ENCODE measurements around the gene SLC45A3. TPM values are rescaled to one million over a fixed set of nuclear protein-coding genes. Genes with fewer than 3 reads are reported as not detected.

SLC45A3 gene
- total RNA-seq, 1 donor from 2014 or later, result 9.2 TPM

GRCh38 chr1:205626216-205626615 lies 54.1 kb downstream of the SLC45A3 start:
- H3K4me1 Mint-ChIP-seq (ENCODE audit: unreplicated experiment), result peaks cover 41% of the 10 kb centered on the region
- H3K9me3 Mint-ChIP-seq (ENCODE audit: unreplicated experiment), result no peaks in the 10 kb centered on the region
- H3K4me3 Mint-ChIP-seq (ENCODE audit: unreplicated experiment), result peak overlapping the region; percentile 34
- H3K27ac Mint-ChIP-seq (ENCODE audit: unreplicated experiment), result peak overlapping the region; percentile 53
- H3K36me3 Mint-ChIP-seq (ENCODE audit: low read depth, unreplicated experiment), result peaks cover 17% of the 10 kb centered on the region
- DNase-seq (ENCODE audit: low spot score), result no peak
- TF ChIP-seq CTCF (IDR thresholded peaks at IDR 0.05; ENCODE audit: unreplicated experiment), result no peak
- peaks cover 7% of the 10 kb centered on the region for H3K27me3 Mint-ChIP-seq (ENCODE audit: unreplicated experiment)

GRCh38 chr1:205623646-205624045 lies 56.7 kb downstream of the SLC45A3 start:
- peaks cover 27% of the 10 kb centered on the region for H3K4me1 Mint-ChIP-seq (ENCODE audit: unreplicated experiment)
- H3K27ac Mint-ChIP-seq (ENCODE audit: unreplicated experiment), result no peak overlapping the region
- no peaks in the 10 kb centered on the region for H3K27me3 Mint-ChIP-seq (ENCODE audit: unreplicated experiment)
- no peak for TF ChIP-seq CTCF (IDR thresholded peaks at IDR 0.05; ENCODE audit: unreplicated experiment)
- H3K9me3 Mint-ChIP-seq (ENCODE audit: unreplicated experiment), result no peaks in the 10 kb centered on the region
- H3K4me3 Mint-ChIP-seq (ENCODE audit: unreplicated experiment), result no peak overlapping the region
- H3K36me3 Mint-ChIP-seq (ENCODE audit: low read depth, unreplicated experiment), result peaks cover 33% of the 10 kb centered on the region
- no peak for DNase-seq (ENCODE audit: low spot score)

- Mint-ChIP-seq H3K4me3 (ENCODE audit: unreplicated experiment) (peak overlapping the region; percentile 75), H3K9me3 (ENCODE audit: unreplicated experiment) (no peaks in the 10 kb centered on the region), H3K27me3 (ENCODE audit: unreplicated experiment) (no peaks in the 10 kb centered on the region), H3K4me1 (ENCODE audit: unreplicated experiment) (peaks cover 4% of the 10 kb centered on the region), H3K36me3 (ENCODE audit: low read depth, unreplicated experiment) (peaks cover 39% of the 10 kb centered on the region), H3K27ac (ENCODE audit: unreplicated experiment) (peak overlapping the region; percentile 48)
- DNase-seq (ENCODE audit: low spot score), result no peak
- no peak for TF ChIP-seq CTCF (IDR thresholded peaks at IDR 0.05; ENCODE audit: unreplicated experiment)
Measured at GRCh38 chr1:205620269-205620668, 60.0 kb downstream of the SLC45A3 start.

- TF ChIP-seq CTCF (IDR thresholded peaks at IDR 0.05; ENCODE audit: unreplicated experiment), result no peak
- no peak overlapping the region for H3K27ac Mint-ChIP-seq (ENCODE audit: unreplicated experiment)
- H3K27me3 Mint-ChIP-seq (ENCODE audit: unreplicated experiment), result no peaks in the 10 kb centered on the region
- no peak overlapping the region for H3K4me3 Mint-ChIP-seq (ENCODE audit: unreplicated experiment)
- no peak for DNase-seq (ENCODE audit: low spot score)
- H3K9me3 Mint-ChIP-seq (ENCODE audit: unreplicated experiment), result no peaks in the 10 kb centered on the region
- H3K36me3 Mint-ChIP-seq (ENCODE audit: low read depth, unreplicated experiment), result peaks cover 44% of the 10 kb centered on the region
- H3K4me1 Mint-ChIP-seq (ENCODE audit: unreplicated experiment), result peaks cover 4% of the 10 kb centered on the region
Measured at GRCh38 chr1:205619376-205619775, 60.9 kb downstream of the SLC45A3 start.

GRCh38 chr1:205616563-205617293 lies 63.6 kb downstream of the SLC45A3 start:
- TF ChIP-seq CTCF (IDR thresholded peaks at IDR 0.05; ENCODE audit: unreplicated experiment), result no peak
- Mint-ChIP-seq H3K36me3 (ENCODE audit: low read depth, unreplicated experiment) (peaks cover 44% of the 10 kb centered on the region), H3K4me3 (ENCODE audit: unreplicated experiment) (no peak overlapping the region), H3K4me1 (ENCODE audit: unreplicated experiment) (peaks cover 4% of the 10 kb centered on the region), H3K9me3 (ENCODE audit: unreplicated experiment) (no peaks in the 10 kb centered on the region), H3K27me3 (ENCODE audit: unreplicated experiment) (no peaks in the 10 kb centered on the region), H3K27ac (ENCODE audit: unreplicated experiment) (no peak overlapping the region)
- no peak for DNase-seq (ENCODE audit: low spot score)

All from endothelial cell (in vitro differentiated cells).